Mesodermal cell (in vitro differentiated cells): ENCODE data around the gene ZBTB46.
"Not testable (repeated sequence)": the region's sequence is repeated elsewhere in the genome, so short reads cannot be mapped to it uniquely, and the experiment has no call there.

Source experiments
- H3K27ac ChIP-seq: 2 replicates; pipeline ENCODE4 v1.7.0; 2013; ENCODE audit warnings: mild to moderate bottlenecking, low read depth, low read length, moderate library complexity; ENCODE audit not compliant: severe bottlenecking
- H3K36me3 ChIP-seq: 2 replicates; pipeline ENCODE4 v1.7.1; 2013; ENCODE audit warnings: mild to moderate bottlenecking, low read length, moderate library complexity; ENCODE audit not compliant: control insufficient read depth, insufficient read depth
- H3K4me1 ChIP-seq: one replicate; pipeline ENCODE4 v1.7.1; 2013; ENCODE audit warnings: mild to moderate bottlenecking, low read length; ENCODE audit not compliant: insufficient read depth, control insufficient read depth, poor library complexity, severe bottlenecking
- H3K4me3 ChIP-seq: 2 replicates; pipeline ENCODE4 v1.7.0; 2013; ENCODE audit warnings: low read length, control low read depth, mild to moderate bottlenecking; ENCODE audit not compliant: insufficient read depth, poor library complexity, severe bottlenecking; ENCODE audit errors: extremely low read depth
- H3K9me3 ChIP-seq: 2 replicates; pipeline ENCODE4 v1.7.1; 2013; ENCODE audit warnings: mild to moderate bottlenecking, low read length, moderate library complexity; ENCODE audit not compliant: control insufficient read depth
- WGBS, 2 experiments: methylation state at CpG; one replicate each; pipeline ENCODE4 v1.1.5; 2013; ENCODE audit warnings: missing lambda C conversion rate in 2 of 2; ENCODE audit not compliant: insufficient coverage in 2 of 2; 5-methylcytosine and 5-hydroxymethylcytosine counted together

Gene ZBTB46

DNA sequence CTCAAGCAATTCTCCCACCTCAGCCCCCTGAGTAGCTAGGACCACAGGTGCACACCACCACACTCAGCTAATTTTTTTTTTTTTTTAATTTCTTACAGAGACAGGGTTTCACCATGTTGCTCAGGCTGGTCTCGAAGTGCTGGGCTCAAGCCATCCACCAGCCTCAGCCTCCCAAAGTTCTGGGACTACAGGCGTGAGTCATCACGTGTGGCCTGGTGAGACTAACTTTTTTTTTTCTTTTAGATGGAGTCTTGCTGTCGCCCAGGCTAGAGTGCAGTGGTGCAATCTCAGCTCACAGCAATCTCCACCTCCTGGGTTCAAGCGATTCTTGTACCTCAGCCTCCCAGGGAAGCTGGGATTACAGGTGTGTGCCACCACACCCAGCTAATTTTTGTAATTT, 31.9 kb downstream of the ZBTB46 start:
- 86 to 95% methylated on average over 4 to 5 of the region's 5 CpGs for WGBS, 2 experiments
- not testable (repeated sequence) for H3K4me3 ChIP-seq, H3K27ac ChIP-seq, H3K4me1 ChIP-seq, H3K9me3 ChIP-seq
- H3K36me3 ChIP-seq, result peaks cover 34% of the 10 kb centered on the region

DNA sequence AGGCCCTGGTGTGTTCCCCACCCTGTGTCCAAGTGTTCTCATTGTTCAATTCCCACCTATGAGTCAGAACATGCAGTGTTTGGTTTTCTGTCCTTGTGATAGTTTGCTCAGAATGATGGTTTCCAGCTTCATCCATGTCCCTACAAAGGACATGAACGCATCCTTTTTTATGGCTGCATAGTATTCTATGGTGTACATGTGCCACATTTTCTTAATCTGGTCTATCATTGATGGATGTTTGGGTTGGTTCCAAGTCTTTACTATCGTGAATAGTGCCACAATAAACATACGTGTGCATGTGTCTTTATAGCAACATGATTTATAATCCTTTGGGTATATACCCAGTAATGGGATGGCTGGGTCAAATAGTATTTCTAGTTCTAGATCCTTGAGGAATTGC, 33.9 kb downstream of the ZBTB46 start:
- peaks cover 19% of the 10 kb centered on the region for H3K36me3 ChIP-seq
- not testable (repeated sequence) for H3K9me3 ChIP-seq, H3K4me3 ChIP-seq, H3K27ac ChIP-seq, H3K4me1 ChIP-seq
- WGBS, 2 experiments, result 100% methylated on average over 1 of the region's 3 CpGs; no CpG with 5 or more reads in 1 of the 2 experiments

GRCh38 chr20:63795178-63795830, 35.8 kb downstream of the ZBTB46 start:
- no peaks in the 10 kb centered on the region for H3K9me3 ChIP-seq
- peaks cover 9% of the 10 kb centered on the region for H3K36me3 ChIP-seq
- H3K4me1 ChIP-seq, result peaks cover 8% of the 10 kb centered on the region
- no peak overlapping the region for H3K27ac ChIP-seq
- WGBS, 2 experiments, result 97% methylated on average over 21 to 29 of the region's 30 CpGs
- no peak overlapping the region for H3K4me3 ChIP-seq

DNA sequence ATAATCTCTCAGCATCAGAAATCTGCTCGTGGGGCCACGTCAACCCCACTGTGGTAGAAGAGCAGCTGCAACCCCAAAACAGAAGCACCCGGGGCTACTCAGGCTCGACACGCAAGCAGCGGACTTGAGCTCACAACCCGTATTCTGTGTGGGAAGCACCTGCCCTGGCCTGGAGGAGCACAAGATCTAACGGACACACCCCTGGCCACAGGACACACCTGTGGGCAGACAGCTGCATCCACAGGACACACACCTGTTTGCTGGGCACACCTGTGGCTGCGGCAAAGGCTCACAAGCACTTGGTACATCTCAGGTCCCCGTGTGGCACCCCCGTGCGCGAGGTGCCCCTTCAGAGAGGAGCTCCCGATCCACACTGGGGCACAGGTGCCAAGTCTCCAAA, 36.5 kb downstream of the ZBTB46 start:
- H3K4me3 ChIP-seq, result no peak overlapping the region
- 97 to 98% methylated on average over 12 to 14 of the region's 14 CpGs for WGBS, 2 experiments
- H3K27ac ChIP-seq, result no peak overlapping the region
- H3K4me1 ChIP-seq, result peaks cover 8% of the 10 kb centered on the region
- no peaks in the 10 kb centered on the region for H3K9me3 ChIP-seq
- H3K36me3 ChIP-seq, result peaks cover 16% of the 10 kb centered on the region

DNA sequence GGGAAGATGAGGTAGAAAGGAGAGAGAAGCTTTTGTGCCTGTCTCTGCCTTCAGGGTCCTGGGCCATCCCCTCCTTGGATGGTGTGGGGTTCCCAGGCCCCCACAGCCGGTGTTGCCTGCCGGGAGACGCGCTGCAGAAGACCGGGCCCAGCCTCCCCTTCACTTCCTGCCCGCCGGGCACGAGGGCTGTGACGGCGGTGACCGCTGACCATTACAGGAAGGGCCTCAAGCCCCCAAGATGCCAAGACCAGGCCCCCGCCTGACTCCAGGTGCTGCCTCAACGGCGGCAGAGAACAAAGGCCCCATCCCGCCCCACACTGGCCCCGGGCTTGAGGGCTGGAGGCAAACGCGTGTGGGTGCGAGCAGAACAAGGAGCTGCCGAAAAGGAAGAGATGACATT, 38.2 kb downstream of the ZBTB46 start:
- WGBS, 2 experiments, result 94 to 97% methylated on average over 16 to 17 of the region's 20 CpGs
- peaks cover 8% of the 10 kb centered on the region for H3K4me1 ChIP-seq

DNA sequence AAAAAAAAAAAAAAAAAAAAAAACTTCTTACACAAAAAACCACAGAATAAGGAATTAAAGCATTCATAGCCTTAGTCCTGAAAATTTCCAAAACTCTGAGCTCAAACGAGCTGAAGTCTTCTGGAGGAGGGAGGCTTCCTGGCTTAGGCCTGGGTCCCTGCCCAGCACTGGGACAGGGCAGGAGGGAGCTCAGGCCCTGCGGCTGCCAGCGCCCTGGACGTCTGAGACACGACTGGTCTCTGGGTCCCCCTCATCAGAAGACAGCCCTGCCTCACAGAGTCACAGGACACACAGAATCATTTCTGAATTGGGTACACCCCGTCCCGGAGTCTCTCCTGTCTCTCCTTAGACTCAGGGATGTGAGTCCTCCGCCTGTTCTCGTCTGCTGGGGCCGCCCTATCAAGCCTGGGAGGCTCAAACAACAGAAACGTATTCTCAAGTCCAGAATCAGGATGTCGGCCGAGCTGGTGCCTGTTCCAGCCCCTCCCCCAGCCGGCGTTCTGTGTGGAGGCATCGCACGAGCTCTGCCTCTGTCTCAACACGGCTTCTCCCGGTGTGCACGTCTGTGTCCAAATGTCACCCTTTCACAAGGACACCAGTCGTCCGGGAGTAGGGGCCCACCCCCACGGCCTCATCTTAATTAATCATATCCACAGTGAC, 39.4 kb downstream of the ZBTB46 start:
- 85 to 86% methylated on average over 20 to 21 of the region's 23 CpGs for WGBS, 2 experiments
- peak overlapping the region; percentile 36 for H3K27ac ChIP-seq

More for the DNA sequence above, 38.2 kb downstream of the ZBTB46 start:
- Histone ChIP-seq H3K27ac (no peak overlapping the region), H3K36me3 (peaks cover 28% of the 10 kb centered on the region), H3K9me3 (no peaks in the 10 kb centered on the region), H3K4me3 (no peak overlapping the region)

DNA sequence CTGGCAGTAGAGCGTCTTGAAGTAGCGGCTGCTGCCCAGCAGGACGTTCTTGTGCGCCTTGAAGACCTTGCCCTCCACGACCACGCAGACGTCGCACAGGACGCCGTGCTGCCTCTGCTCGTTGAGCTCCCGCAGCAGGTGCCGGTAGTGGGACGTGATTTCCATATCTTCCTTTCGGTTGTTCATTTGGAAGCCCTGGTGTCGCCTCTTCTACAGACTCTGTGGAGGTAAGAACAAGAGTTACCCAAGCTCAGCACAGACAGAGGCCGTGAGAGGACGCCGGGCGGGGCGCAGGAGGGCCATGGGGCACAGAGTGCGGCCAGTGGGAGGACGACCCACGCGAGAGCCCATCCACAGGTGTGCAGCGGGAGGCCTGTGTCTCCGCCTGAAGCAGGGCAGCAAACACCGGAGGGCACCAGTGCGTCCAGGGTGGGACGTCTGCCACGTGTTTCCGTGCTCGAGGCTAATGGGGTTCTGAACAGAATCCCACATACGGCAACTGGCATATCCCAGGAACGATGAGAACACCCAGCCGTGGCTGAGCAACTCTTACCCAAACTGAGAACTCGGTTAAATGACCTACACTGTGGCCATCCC, 40.4 kb downstream of the ZBTB46 start:
- H3K4me1 ChIP-seq, result peaks cover 8% of the 10 kb centered on the region
- no peak overlapping the region for H3K27ac ChIP-seq
- H3K4me3 ChIP-seq, result no peak overlapping the region
- peaks cover 42% of the 10 kb centered on the region for H3K36me3 ChIP-seq
- 95 to 96% methylated on average over 37 of the region's 37 CpGs for WGBS, 2 experiments
- no peaks in the 10 kb centered on the region for H3K9me3 ChIP-seq

More for the DNA sequence above, 39.4 kb downstream of the ZBTB46 start:
- H3K4me3 ChIP-seq, result no peak overlapping the region
- H3K4me1 ChIP-seq, result peaks cover 8% of the 10 kb centered on the region
- peaks cover 40% of the 10 kb centered on the region for H3K36me3 ChIP-seq
- H3K9me3 ChIP-seq, result no peaks in the 10 kb centered on the region

DNA sequence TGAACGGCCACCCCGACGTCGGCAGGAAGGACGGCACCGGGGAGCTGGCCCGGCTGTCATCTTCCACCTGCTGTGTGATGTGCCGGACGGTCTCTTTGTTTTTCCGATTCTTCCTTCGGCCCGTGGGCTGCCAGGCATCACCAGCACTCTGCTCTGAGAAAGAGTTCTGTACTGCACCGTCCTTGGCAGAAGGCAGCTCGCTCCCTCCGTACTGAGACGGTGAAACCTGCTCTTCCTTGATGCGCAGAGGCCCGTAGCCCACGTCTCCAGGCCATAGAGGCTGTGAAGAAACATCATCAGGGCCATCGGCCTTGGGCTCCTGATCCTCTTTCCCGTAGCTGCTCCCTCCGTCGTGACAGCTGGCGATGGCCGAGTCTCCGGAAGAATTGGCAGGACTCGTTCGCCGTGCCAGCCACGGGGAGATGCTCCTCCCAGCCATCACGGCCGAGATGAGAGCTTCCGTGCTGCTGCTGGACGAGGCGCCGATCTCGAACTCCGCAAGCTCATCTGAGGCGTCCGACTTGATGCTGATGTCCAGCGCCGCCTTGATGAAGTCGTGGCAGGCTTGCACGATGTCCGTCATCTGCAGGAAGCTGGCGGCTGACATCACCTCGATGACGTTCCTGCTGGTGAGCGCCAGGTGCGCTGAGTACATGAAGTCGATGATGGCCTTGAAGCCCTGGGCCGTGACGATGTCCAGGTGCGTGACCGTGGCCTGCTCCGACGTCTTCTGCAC, 41.1 kb downstream of the ZBTB46 start:
- Histone ChIP-seq H3K9me3 (no peaks in the 10 kb centered on the region), H3K36me3 (peaks cover 38% of the 10 kb centered on the region), H3K27ac (no peak overlapping the region), H3K4me3 (no peak overlapping the region), H3K4me1 (peaks cover 8% of the 10 kb centered on the region)
- 96% methylated on average over 57 of the region's 57 CpGs for WGBS, 2 experiments

DNA sequence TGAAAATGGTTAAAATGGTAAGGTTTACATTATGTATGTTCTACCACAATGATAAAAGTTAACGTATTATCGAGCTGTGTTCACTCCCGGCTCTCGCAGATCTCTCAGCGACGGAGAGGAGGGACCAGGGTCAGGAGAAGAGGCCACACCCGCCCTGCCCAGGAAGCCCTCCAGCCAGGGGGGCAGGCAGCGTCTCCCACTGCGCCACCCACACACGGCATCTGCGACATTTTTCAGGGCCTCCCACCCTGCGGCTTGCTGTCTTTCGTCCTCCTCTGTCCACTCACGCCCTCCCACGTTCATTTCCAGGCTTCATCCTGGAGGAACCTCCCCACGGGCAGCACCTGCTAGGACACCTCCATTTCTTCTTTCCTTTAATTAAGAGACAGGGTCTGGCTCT, 43.3 kb downstream of the ZBTB46 start:
- Histone ChIP-seq H3K36me3 (peaks cover 46% of the 10 kb centered on the region), H3K9me3 (no peaks in the 10 kb centered on the region), H3K27ac (no peak overlapping the region), H3K4me1 (peaks cover 8% of the 10 kb centered on the region), H3K4me3 (no peak overlapping the region)
- 94 to 95% methylated on average over 7 to 14 of the region's 16 CpGs for WGBS, 2 experiments

GRCh38 chr20:63787302-63787701, 43.8 kb downstream of the ZBTB46 start:
- Histone ChIP-seq H3K4me1 (peaks cover 7% of the 10 kb centered on the region), H3K9me3 (no peaks in the 10 kb centered on the region), H3K36me3 (peaks cover 46% of the 10 kb centered on the region), H3K4me3 (no peak overlapping the region), H3K27ac (no peak overlapping the region)
- WGBS, 2 experiments, result 95 to 99% methylated on average over 10 of the region's 11 CpGs
